GM12892 (cell line): ENCODE results near the gene MVK.

ENCODE experiments used
- POLR2A ChIP-seq: IDR thresholded peaks from 2 replicates; pipeline ENCODE4 v1.6.1; 2011; ENCODE audit warnings: low read depth, low read length, control low read depth
- TAF1 ChIP-seq: IDR thresholded peaks from 2 replicates; pipeline ENCODE4 v1.6.1; 2011; ENCODE audit warnings: low read depth, mild to moderate bottlenecking, control low read depth, low read length, borderline replicate concordance

DNA sequence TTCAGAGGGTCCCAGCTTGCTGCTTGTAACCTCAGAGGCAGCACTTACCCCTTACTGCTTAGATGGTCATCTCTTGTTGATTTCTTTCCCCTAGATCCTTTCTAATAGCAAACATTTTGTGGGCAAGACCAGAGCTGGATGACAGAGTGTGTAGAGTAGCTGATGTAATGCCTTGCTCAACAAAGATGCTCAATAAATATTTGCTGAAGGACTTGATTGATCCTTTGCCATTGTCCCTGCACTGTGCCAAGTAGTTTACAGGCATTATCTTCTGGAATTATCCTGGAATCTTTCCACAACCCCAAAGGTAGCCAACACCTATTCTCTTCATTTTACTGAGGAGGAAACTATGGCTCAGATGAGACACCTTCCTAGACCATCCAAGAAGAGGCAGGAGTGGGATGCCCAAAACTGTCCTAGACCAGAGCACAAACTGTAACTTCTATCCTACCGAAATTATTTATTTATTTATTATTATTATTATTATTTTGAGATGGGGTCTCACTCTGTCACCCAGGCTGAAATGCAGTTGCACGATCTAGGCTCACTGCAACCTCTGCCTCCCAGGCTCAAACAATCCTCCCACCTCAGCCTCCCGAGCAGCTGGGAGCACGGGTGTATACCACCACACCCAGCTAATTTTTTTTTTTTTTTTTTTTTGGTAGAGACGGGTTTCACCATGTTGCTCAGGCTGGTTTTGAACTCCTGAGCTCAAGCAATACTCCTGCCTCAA is 1.7 kb upstream of the MVK start:
- no peak for TF ChIP-seq POLR2A
- no peak for TF ChIP-seq TAF1
